GF-D8 (cell line): ENCODE data around the gene RTEL1.
"Not testable (repeated sequence)": the region's sequence is repeated elsewhere in the genome, so short reads cannot be mapped to it uniquely, and the experiment has no call there.

Experiments
- DNase-seq: peaks from one replicate; lab custom pipeline; 2025; lab: John Stamatoyannopoulos, UW

Gene RTEL1

DNA sequence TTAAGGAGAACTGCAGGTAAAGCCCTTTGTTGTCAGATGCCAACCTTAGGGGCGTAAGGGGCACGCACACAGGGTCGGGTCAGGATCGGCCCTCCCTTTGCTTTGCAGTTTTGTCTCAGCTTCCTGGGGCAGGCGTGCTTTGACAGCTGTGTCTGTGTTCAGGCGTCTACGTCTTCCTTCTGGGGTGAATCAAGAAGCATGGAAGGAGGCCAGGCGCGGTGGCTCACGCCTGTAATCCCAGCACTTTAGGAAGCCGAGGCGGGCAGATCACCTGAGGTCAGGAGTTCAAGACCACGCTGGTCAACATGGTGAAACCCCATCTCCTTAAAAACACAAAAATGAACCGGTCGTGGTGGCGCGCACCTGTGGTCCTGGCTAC is 51.0 kb downstream of the RTEL1 start:
- DNase-seq, result no peak

DNA sequence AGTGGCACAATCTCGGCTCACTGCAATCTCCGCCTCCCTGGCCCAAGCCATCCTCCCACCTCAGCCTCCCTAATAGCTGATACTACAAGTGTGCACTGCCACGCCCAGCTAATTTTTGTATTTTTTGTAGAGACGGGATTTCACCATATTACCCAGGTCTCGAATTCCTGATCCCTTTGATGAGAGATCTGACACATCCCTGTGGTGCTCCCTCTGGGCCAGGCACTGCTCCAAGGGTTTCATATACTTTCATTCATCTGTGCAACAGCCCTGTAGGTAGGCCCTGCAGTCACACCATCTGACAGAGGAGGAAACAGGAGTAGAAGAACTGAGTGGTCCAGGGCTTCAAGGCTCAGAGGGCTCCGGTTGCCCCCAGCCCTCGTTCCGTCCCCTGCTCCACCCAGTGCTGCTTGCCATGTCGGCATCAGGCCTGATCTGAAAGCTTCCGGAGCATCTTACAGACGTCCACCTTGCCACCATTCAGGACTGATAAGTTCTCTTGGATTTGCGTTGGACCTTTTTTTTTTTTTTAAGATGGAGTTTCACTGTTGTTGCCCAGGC is 53.1 kb downstream of the RTEL1 start:
- DNase-seq, result no peak

DNA sequence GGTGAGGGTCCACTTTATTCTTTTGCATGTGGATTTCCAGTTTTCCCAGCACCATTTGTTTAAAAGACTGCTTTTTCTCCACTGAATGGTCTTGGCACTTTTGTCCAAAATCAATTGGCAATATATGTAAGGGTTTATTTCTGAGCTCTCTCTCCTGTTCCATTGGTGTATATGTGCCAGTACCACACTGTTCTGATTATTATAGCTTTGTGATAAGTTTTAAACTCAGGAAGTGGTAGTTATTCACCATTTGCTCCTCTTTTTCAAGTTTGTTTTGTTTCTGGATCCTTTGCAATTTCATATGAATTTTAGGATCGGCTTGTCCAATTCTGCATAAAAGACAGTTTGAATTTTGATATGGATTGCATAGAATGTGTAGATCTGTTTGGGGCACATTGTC is 54.1 kb downstream of the RTEL1 start:
- DNase-seq, result no peak

DNA sequence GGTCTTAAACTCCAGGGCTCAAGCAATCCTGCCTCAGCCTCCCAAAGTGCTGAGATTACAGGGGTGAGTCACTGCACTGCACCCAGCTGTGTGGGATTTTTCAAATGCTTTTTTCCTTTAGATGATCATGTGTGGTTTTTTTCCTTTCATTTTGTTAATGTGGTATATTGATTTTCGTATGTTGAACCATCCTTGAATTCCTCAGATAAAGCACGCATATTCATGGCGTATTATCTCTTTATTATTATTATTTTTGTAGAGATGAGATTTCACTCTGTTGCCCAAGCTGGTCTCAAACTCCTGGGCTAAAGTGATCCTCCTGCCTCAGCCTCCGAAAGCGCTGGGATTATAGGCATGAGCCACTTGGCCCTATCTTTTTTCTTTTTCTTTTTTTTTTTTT is 56.7 kb downstream of the RTEL1 start:
- DNase-seq, result no peak

DNA sequence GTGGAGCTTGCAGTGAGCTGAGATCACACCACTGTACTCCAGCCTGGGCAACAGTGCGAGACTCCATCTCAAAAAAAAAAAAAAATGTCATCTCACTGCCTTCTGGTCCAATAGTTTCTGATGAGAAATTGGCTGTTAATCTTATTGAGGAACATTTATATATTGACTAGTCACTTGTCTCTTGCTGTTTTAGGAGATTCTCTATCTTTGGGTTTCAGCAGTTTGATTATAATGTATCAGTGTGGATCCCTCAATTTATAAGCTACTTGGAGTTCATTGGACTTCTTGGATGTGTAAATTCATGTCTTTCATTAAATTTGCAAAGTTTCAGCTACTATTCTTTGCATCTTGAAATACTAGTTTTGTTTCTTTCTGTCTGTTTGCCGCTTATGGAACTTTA is 60.9 kb downstream of the RTEL1 start:
- no peak for DNase-seq

DNA sequence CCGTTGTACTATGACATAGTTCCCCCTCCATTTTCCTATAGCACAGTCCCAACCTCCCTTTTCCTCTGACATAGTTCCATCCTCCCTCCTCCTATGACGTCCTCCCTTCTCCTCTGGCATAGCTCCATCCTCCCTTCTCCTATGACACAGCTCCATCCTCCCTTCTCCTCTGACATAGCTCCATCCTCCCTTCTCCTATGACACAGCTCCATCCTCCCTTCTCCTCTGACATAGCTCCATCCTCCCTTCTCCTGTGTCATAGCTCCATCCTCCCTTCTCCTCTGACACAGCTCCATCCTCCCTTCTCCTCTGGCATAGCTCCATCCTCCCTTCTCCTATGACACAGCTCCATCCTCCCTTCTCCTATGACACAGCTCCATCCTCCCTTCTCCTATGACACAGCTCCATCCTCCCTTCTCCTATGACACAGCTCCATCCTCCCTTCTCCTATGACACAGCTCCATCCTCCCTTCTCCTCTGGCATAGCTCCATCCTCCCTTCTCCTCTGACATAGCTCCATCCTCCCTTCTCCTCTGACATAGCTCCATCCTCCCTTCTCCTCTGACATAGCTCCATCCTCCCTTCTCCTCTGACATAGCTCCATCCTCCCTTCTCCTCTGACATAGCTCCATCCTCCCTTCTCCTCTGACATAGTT is 65.0 kb downstream of the RTEL1 start:
- DNase-seq, result not testable (repeated sequence)

DNA sequence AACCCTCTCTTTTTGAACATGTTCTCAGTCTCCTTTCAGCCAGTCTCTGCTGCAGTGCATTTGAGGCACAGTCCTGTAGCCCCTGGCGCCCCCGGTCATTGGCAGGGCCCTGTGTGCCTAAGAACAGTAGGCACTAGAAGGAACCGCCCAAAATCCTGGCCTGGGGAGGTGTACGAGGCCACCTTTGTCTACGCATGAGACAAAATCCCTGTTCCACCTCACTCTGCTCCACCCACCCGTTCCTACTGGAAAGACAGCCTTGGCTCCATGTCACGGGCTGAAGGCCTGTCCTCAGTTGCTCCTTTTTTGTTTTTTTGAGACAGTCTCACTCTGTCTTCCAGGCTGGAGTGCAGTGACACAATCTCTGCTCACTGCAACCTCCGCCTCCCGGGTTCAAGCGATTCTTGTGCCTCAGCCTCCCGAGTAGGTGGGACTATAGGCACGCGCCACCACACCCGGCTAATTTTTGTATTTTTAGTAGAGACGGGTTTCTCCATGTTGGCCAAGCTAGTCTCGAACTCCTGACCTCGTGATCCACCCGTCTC is 72.1 kb downstream of the RTEL1 start:
- DNase-seq, result not testable (repeated sequence)

DNA sequence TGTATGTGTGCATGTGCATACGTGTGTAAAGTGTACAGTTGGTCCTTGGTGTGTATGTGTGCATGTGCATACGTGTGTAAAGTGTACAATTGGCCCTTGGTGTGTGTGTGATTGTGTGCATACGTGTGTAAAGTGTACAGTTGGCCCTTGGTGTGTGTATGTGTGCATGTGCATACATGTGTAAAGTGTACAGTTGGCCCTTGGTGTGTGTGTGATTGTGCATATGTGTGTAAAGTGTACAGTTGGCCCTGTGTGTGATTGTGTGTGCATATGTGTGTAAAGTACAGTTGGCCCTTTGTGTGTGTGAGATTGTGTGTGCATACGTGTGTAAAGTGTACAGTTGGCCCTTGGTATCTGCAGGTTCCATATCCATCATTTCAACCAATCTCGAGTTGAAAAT is 73.3 kb downstream of the RTEL1 start:
- no peak for DNase-seq

DNA sequence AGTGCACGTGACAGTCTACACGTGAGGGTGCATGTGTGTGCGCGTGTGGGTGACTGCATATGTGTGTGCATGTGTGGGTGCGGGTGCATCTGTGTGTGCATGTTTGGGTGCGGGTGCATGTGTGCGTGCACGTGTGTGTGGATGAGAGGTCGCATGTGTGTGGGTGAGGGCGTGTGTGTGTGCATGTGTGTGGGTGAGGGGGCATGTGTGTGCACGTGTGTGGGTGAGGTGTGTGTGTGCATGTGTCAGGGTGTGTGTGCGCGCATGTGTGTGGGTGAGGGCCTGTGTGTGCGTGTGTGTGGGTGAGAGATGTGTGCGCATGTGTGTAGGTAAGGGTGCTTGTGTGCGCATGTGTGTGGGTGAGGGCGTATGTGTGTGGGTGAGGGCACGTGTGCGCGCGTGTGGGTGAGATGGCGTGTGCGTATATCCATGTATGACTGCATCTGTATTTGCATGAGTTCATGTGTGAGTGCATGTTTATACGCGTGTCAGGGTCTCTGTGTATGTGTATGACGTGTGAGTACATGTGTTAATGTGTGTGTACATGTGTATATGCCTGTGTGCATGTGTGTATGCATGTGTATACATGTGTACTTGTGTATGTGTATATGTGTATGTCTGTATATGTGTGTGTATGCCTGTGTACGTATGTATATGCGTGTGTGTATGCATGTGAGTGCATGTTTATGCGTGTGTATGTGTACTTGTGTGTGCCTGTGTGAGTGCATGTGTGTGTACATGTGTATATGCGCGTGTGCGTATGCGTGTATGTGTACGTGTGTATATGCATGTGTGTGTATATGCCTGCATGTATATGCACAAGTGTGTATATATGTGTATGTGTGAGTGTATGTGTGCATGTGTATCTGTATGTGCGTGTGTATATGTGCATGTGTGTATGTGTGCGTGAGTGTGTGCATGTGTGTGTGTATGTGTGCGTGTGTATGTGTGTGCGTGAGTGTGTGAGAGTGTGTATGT is 74.3 kb downstream of the RTEL1 start:
- no peak for DNase-seq

DNA sequence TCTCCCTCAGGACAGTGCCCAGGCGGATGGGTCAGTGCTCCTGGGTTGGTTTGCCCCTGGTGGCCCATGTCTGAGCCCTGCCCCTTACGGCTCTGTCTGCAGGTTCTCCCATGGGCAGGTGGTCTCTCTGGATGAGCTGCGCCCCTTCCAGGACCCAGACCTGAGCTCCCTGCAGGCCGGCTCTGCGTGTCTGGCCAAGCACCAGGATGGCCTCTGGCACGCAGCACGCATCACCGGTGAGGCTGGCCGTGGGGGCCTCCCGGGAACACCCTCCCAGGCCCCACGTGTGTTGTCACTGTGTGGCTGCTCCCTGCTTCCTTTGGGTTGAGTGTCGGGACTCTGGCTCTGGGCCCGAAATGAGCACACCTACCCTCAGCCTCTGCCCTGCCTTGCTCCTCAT is 75.0 kb downstream of the RTEL1 start:
- DNase-seq, result no peak

DNA sequence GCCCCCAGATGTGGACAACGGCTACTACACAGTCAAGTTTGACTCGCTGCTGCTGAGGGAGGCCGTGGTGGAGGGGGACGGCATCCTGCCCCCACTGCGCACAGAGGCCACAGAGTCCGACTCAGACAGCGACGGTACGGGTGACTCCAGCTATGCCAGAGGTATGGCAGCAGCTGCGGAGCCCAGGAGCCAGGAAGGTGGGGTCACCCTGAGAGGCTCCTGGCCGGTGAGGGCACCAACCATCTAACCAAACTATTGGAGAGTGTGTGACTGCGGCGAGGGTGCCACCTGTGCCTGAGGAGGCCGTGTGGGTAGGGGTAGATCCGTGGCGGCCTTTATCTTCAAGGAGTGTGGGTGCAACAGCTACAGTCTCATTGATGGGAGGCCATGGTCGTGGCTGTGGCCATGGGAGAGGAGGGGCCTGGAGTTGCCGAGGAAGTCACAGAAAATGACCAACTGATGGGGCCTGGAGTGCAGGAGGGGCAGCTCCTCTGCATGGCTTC is 75.5 kb downstream of the RTEL1 start:
- DNase-seq, result no peak

DNA sequence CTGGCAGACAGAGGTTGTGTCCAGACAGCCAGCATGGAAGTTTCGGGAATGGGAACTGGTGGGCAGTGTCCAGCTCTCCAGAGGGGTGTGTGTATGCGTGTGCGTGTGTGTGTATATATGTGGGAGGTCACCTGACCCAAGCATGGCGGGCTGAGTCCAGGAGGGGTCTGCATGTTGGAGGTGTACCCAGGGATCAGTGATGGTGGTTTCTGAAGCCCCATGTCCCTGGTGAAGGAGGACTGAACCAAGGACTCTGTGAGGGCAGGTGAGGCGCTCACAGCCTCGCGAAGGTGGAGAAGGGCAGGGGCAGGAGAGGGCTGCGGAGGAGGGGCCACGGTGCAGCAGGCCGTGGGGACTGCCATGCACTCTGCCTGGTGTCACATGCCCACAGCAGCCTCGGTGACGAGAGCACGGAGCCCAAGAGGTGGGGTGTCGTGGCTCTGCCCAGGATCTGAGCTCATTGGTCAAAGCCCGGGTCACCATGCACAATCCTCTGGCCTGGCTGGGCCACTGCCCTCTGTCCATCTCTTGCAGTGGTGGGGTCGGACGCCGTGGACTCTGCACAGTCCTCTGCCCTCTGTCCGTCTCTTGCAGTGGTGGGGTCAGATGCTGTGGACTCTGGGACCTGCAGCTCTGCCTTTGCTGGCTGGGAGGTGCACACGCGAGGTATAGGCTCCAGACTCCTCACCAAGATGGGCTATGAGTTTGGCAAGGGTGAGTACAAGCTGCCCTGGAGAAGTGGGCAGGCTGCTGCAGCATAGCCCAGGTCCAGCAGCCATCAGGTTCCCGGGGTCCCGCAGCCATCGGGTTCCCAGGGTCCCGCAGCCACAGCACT is 76.2 kb downstream of the RTEL1 start:
- no peak for DNase-seq

DNA sequence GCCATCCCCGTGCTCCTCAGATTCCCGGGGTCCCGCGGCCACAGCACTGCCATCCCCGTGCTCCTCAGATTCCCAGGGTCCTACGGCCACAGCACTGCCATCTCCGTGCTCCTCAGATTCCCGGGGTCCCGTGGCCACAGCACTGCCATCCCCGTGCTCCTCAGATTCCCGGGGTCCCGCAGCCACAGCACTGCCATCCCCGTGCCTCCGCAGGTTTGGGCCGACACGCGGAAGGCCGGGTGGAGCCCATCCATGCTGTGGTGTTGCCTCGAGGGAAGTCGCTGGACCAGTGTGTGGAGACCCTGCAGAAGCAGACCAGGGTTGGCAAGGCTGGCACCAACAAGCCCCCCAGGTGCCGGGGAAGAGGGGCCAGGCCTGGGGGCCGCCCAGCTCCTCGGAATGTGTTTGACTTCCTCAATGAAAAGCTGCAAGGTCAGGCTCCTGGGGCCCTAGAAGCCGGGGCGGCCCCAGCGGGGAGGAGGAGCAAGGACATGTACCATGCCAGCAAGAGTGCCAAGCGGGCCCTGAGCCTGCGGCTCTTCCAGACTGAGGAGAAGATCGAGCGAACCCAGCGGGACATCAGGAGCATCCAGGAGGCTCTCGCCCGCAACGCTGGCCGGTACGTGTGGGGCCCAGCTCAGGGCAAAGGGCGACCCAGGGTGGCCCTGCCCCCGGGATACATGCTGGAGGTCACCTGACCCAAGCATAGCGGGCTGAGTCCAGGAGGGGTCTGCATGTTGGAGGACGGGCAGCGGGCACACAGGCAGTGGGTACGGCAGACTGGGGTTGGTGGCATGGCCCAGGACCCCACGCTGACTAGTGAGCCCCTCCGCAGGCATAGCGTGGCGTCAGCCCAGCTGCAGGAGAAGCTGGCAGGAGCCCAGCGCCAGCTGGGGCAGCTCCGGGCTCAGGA is 77.1 kb downstream of the RTEL1 start:
- no peak for DNase-seq

DNA sequence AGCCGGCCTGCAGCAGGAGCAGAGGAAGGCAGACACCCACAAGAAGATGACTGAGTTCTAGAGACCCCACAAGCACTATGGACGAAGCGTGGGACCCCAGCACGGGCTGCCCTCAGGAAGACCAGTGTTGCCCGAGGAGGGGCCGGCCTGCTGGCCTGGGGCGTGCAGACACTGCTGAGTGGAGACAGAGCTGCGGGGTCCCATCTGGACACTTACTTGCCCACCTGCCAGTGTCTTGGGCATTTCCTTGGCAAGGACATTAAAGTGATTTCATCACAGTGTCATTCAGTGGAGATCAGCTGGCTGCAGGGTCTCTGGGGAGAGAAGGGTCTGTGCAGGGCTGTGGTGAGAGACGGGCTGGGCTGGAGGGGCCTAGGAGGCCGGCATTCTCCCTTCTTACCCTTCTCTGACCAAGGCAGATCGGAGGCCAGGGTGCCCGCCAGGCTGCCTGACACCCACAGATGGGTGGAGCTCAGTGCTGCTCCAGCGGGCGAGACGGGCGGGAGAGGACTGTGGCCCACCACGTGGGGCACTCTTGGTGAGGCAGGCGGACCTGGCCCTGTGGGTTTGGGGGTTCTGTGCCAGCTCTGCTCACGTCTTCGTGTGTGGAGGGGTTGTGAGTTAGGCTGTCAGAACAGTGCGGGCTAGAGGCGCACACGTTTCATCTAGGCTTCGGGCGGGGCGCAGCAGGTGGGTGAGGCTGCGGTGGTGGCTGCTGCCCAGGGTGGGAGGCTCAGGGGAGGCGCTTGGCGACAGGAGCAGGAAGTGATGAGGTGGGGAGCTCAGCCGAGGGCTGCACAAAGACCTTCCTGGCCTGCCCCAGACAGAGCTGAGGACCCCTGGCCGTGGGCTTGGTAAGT is 78.0 kb downstream of the RTEL1 start, which contains the start of gene LIME1:
LIME1 (plus strand) TSS at position 806 of the 860 bp plus-strand sequence. CDS start 886 bp downstream, outside the sequence.
- DNase-seq, result no peak

DNA sequence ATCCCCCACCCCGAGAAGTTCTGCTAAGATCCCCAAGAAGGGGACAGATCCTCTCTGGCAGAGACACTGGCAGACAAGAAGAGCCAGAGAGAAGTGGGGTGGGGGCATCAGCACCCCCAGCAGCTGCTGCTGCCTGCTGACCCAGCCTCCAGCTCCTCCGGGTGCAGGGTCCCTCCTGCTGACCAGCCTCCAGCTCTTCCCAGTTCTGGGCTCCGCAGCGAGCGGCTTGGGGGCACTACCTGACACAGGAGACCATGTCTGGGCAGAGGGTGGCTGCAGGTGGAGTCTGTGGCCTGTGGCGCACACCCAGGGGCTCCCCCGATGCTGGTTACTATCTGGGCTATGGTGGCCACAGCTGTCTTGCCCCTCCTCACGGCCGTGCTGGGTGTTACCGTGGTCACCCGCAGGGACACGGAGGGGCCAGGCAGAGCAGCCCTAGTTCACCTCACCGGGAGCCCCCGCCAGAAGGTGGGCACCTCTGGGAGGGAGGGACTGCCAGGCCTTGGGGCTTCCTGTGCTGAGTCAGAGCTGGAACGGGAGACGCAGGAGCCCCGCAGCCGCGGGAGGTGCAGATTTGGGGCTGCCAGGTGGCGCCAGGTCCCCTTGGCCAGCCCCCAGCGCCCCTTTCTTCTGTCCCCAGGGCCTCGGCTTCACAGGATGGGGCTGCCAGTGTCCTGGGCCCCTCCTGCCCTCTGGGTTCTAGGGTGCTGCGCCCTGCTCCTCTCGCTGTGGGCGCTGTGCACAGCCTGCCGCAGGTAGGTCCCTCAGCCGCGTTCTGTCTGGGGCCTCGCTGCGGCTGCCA is 79.0 kb downstream of the RTEL1 start:
- DNase-seq, result no peak

DNA sequence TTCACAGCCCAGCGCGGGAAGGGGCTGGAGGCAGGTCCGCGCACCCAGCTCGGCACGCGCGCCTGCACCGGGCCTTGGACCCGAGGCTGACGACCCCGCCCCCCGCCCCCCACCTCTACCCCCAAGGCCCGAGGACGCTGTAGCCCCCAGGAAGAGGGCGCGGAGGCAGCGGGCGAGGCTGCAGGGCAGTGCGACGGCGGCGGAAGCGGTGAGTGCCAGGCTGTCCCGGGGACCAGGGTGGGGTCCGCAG is 79.5 kb downstream of the RTEL1 start:
- no peak for DNase-seq

DNA sequence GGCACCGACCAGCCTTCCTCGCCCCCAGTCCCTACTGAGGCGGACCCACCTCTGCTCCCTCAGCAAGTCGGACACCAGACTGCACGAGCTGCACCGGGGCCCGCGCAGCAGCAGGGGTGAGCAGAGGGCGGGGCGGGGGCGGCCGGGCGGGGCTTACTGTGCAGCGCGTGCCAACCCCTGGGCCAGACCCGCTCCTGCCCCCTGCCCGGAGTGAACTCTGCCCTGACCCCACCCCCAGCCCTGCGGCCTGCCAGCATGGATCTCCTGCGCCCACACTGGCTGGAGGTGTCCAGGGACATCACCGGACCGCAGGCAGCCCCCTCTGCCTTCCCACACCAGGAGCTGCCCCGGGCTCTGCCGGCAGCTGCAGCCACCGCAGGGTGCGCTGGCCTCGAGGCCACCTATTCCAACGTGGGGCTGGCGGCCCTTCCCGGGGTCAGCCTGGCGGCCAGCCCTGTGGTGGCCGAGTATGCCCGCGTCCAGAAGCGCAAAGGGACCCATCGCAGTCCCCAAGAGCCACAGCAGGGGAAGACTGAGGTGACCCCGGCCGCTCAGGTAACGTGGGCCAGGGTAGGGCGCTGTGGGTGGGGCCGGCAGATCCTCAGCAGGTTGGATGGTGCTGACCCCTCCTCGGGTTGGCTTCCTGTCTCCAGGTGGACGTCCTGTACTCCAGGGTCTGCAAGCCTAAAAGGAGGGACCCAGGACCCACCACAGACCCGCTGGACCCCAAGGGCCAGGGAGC is 80.0 kb downstream of the RTEL1 start:
- DNase-seq, result no peak

DNA sequence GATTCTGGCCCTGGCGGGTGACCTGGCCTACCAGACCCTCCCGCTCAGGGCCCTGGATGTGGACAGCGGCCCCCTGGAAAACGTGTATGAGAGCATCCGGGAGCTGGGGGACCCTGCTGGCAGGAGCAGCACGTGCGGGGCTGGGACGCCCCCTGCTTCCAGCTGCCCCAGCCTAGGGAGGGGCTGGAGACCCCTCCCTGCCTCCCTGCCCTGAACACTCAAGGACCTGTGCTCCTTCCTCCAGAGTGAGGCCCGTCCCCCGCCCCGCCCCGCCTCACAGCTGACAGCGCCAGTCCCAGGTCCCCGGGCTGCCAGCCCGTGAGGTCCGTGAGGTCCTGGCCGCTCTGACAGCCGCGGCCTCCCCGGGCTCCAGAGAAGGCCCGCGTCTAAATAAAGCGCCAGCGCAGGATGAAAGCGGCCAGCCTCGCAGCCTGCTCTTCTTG is 80.6 kb downstream of the RTEL1 start:
- DNase-seq, result no peak
